ENCODE data around the gene MICAL2. TPM values are rescaled to one million over a fixed set of nuclear protein-coding genes. Genes with fewer than 3 reads are reported as not detected.
A peak's percentile ranks its signal among the peaks of the same experiment; 100 is the strongest.

Gene MICAL2, protein sequence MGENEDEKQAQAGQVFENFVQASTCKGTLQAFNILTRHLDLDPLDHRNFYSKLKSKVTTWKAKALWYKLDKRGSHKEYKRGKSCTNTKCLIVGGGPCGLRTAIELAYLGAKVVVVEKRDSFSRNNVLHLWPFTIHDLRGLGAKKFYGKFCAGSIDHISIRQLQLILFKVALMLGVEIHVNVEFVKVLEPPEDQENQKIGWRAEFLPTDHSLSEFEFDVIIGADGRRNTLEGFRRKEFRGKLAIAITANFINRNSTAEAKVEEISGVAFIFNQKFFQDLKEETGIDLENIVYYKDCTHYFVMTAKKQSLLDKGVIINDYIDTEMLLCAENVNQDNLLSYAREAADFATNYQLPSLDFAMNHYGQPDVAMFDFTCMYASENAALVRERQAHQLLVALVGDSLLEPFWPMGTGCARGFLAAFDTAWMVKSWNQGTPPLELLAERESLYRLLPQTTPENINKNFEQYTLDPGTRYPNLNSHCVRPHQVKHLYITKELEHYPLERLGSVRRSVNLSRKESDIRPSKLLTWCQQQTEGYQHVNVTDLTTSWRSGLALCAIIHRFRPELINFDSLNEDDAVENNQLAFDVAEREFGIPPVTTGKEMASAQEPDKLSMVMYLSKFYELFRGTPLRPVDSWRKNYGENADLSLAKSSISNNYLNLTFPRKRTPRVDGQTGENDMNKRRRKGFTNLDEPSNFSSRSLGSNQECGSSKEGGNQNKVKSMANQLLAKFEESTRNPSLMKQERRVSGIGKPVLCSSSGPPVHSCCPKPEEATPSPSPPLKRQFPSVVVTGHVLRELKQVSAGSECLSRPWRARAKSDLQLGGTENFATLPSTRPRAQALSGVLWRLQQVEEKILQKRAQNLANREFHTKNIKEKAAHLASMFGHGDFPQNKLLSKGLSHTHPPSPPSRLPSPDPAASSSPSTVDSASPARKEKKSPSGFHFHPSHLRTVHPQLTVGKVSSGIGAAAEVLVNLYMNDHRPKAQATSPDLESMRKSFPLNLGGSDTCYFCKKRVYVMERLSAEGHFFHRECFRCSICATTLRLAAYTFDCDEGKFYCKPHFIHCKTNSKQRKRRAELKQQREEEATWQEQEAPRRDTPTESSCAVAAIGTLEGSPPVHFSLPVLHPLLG
- total RNA-seq, result 98.7 and 140 TPM in 2 replicates

DNA sequence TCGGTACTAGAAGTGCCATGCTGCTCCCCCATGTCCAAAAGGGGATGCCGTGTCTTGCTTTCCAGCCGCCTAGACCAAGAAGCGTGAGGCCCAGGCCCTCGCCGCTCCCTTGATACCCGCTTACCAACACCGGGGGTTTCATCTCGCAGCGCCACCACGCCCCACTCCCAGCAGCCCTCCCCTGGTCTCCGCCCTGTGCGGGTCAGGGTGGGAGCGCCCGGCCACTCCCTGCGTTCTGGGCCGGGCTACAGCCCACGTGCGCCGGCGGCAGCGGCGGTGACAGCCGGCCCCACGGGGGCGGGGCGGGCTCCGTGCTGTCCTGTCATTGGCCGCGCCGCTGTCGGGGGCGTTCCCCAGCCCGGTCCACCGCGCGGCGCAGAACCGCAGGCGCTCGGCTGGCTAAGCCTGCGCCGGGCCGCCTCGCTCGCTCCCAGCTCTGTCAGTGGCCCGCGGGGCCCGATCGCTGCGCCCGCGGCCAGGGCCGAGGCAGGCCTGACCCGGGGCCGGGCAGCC is at the start of gene MICAL2:
MICAL2 (plus strand) TSS at position 390 of the 513 bp plus-strand sequence. CDS start 51,566 bp downstream, outside the sequence.
- peak; percentile 90 to 91 for DNase-seq (ENCODE audit: low read depth in 2 of 2)

DNA sequence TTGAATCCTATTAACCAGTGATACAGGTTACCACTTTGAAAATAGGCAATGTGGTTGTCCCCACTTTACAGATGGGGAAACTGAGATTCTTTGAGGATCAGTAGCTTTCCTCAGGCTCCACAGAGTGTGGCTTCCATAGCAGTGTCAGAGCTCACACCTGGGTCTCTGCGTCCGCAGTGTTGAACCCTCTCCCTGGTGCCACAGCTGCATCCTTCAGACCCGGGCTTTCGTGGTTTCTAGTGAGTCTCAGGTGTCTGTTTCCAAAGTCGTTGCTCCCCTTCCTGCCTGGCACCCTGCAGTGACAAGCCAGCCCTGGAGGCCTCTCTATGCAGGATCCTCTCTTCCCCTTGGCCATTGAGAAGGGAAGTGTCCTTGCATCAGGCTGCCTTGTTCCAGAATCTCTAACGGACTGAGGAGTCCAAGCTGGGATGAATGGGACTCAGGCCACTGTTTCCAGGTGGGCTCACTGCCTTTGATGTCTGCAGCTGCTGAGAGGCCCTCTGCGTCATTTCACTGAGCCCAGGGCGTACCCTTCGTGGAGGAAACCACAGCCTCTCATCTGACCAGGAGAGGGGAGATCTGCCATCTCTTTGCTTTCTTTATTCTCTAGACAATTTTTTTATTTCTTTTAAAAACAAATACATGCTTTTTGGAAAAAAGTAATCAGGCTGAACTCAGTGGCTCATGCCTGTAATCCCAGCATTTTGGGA is 48.4 kb upstream of the MICAL2 start:
- no peak for DNase-seq (ENCODE audit: low read depth in 2 of 2)

DNA sequence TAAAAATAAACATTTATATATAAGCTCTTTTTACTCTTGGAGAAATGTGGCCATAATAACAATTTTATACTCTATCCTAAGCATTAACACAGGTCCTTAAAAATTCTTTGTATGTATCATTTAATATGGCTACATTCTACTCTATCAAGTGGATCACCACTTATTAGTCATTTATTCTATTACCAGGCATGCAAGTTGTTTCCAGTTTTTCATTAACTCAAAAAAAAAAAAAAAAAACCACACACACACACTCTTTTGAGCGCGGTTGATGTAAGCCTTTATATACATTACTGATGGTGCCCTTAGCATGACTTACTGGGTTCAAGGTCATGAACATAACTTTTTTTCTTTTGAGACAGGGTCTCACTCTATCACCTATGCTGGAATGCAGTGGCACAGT is 47.1 kb upstream of the MICAL2 start:
- DNase-seq (ENCODE audit: low read depth in 2 of 2), result no peak

DNA sequence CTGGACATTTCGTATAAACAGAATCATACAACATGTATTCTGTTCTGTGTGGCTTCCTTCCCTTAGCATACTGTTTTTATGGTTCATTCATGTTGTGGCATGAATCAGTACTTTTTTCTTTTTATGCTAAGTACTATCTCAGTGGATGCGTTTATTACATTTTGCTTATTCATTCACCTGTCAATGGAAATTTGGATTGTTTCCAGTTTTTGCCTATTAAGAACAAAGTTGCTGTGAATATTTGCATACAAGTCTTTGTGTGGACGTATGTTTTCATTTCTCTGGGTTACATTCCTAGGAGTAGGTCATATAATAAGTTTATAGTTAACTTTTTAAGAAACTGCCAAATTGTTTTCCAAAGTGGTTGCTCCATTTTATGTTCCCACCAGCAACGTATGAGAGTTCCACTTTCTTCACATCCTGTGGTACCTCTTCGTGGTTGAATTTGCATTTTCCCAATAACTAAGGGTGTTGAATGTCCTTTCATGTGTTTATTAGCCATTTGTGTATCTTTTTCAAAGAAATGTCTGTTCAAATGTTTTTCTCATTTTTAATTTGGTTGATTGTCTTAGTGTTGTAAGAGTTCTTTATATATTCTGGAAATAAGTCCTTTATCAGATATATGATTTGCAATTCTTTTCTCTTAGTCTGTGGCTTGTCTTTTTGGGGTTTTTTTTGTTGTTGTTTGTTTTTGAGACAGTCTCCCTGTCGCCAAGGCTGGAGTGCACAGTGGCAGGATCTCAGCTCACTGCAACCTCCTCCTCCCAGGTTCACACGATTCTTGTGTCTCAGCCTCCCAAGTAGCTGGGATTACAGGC is 46.0 kb upstream of the MICAL2 start:
- DNase-seq (ENCODE audit: low read depth in 2 of 2), result no peak

DNA sequence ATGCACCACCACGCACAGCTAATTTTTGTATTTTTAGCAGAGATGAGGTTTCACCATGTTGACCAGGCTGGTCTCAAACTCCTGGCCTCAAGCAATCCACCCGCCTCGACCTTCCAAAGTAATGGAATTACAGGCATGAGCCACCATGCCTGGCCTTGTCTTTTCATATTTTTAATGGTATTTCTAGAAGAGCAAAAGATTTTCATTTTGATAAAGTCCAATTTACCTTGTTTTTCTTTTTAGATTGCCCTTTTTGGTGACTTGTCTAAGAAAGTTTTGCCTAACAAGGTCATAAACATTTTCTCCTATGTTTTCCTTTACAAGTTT is 45.5 kb upstream of the MICAL2 start:
- no peak for DNase-seq (ENCODE audit: low read depth in 2 of 2)

GRCh38 chr11:12066056-12066798 is 44.2 kb upstream of the MICAL2 start:
- DNase-seq (ENCODE audit: low read depth in 2 of 2), result peak; percentile 39 to 79

- peak in 1 of 2 donors; percentile 94 for DNase-seq (ENCODE audit: low read depth in 2 of 2)
Observed at GRCh38 chr11:12066799-12067508, 43.4 kb upstream of the MICAL2 start.

DNA sequence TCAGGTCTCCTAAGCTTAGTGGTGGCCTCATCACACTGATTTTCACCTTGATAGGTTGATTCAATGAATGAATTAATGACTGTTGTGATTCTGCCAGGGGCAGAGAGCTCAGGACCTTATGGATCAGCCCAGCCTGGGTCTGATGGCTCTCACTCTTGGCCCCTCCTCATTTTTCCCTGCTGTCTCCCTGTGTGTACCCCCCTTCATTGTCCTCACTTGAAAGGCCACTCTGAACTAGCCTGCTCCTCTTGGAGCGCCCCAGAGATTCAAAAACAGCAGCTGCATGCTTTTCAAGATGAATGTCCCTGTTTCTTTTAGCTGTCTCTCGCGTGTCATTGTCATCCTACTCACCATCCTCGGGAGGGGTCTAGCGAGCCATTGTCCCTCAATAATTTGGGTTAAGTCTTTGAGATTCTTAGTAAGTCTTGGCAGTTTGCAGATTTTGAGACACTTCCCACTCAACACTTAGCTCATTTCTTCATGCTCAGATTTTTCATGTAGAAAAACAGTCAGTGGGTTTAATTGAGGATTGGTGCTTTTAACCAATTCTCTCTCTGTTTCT is 42.5 kb upstream of the MICAL2 start:
- no peak for DNase-seq (ENCODE audit: low read depth in 2 of 2)

- DNase-seq (ENCODE audit: low read depth in 2 of 2), result no peak
Observed at GRCh38 chr11:12069066-12069676, 41.2 kb upstream of the MICAL2 start.

- no peak for DNase-seq (ENCODE audit: low read depth in 2 of 2)
Observed at GRCh38 chr11:12070446-12071267, 39.7 kb upstream of the MICAL2 start.

DNA sequence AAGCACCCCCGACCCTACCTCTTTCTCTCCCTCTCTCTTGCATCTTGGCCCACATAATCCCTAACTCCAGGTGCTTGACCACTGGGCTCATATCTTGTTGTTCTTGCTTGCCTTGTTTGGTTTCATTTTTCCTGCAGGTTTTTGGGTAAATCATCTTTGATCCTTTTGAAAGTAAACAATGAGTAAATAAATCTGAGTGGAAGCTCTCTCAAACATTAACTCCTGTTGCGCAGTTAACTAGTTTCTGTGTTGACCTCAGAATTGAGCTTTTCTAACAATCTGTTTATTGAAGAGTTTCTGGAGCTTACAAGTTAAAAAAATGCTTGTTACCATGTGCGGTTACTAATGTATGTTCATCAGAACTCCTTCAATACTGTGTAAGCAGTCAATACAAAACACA is 38.8 kb upstream of the MICAL2 start:
- DNase-seq (ENCODE audit: low read depth in 2 of 2), result no peak

GRCh38 chr11:12073436-12073835 is 37.0 kb upstream of the MICAL2 start:
- no peak for DNase-seq (ENCODE audit: low read depth in 2 of 2)

GRCh38 chr11:12073886-12074285 is 36.5 kb upstream of the MICAL2 start:
- no peak for DNase-seq (ENCODE audit: low read depth in 2 of 2)

- no peak for DNase-seq (ENCODE audit: low read depth in 2 of 2)
Observed at GRCh38 chr11:12074529-12075195, 35.7 kb upstream of the MICAL2 start.

DNA sequence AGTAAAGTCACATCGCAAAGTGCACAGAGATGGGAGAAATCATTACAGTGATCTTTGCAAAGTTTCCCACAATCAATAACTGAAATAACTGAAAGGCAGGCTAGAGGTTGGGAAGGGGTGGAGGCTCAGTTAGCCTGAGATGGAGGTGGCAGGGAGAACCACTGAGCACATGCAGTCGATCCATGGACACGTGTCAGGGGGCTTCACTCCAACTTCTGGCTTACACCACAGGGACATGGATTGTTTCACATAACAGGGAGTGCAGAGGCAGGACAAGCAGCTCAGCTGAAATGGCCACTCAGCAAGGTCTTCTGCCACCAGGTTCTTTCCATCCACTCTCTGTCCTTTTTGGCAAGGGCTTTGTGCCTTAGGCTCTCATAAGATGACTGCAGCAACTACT is 35.1 kb upstream of the MICAL2 start:
- DNase-seq (ENCODE audit: low read depth in 2 of 2), result no peak
